HAP-1 (cell line): ENCODE data around the gene FSIP1.

ENCODE experiments used
- DNase-seq, 2 experiments: peaks; one replicate each; pipeline ENCODE4 v3.0.0-alpha.2; 2016 to 2020; ENCODE audit warnings: low spot score in 2 of 2
- H3K27me3 ChIP-seq: fragments of 250-450 bp; sonication (Bioruptor Pico); 2 replicates; pipeline ENCODE4 v1.5.1; 2020; ENCODE audit warnings: low read depth, mild to moderate bottlenecking, moderate library complexity
- H3K36me3 ChIP-seq: fragments of 250-450 bp; sonication (Bioruptor Pico); replicated peaks from 2 replicates; pipeline ENCODE4 v1.5.1; 2020; ENCODE audit warnings: mild to moderate bottlenecking
- H3K4me1 ChIP-seq: fragments of 250-450 bp; sonication (Bioruptor Pico); 2 replicates; pipeline ENCODE4 v1.5.1; 2020; ENCODE audit warnings: mild to moderate bottlenecking
- H3K4me3 ChIP-seq: fragments of 250-450 bp; sonication (Bioruptor Pico); 2 replicates; pipeline ENCODE4 v1.5.1; 2020; ENCODE audit warnings: mild to moderate bottlenecking, moderate library complexity
- H3K9me3 ChIP-seq: fragments of 250-450 bp; sonication (Bioruptor Pico); 2 replicates; pipeline ENCODE4 v1.5.1; 2020; ENCODE audit warnings: mild to moderate bottlenecking, moderate library complexity
- in situ Hi-C: fragments of 300-500 bp; cut with MboI; formaldehyde crosslinking; loops from 3 replicates; pipeline ENCODE4 v1.14.3; 2020; ENCODE audit warnings: low sequenced_read_pairs, inconsistent platforms, mixed read lengths

FSIP1 gene

GRCh38 chr15:39609166-39609916 is 173.3 kb downstream of the FSIP1 start:
- DNase-seq = no peak
- Histone ChIP-seq H3K36me3 (no peaks in the 10 kb centered on the region), H3K9me3 (no peaks in the 10 kb centered on the region), H3K4me3 (no peak overlapping the region), H3K27me3 (no peaks in the 10 kb centered on the region), H3K4me1 (no peaks in the 10 kb centered on the region)
- in situ Hi-C loops = no loop called here

GRCh38 chr15:39608185-39609139 is 174.2 kb downstream of the FSIP1 start:
- in situ Hi-C loops = no loop called here
- no peak overlapping the region for H3K4me3 ChIP-seq
- no peaks in the 10 kb centered on the region for H3K27me3 ChIP-seq
- H3K36me3 ChIP-seq = no peaks in the 10 kb centered on the region
- DNase-seq = no peak
- H3K4me1 ChIP-seq = no peaks in the 10 kb centered on the region
- H3K9me3 ChIP-seq = no peaks in the 10 kb centered on the region

DNA sequence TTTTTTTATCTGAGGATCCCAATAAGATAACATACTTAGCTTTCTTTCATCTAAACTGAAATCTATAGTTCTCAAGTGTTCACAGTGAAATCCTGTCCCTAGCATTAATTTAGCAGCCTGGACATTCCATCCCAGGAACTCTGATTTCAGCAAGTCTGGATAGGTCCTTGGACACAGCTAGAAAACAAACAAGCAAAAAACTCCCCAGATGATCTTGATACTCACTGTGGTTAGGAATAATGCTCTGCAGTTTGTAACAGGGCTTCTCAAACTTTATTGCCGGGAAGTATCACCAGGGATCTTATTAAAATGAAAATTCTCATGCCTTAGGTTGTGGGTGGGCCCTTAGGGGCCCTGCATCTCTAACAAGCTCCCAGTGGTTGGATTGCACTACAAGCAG is 177.5 kb downstream of the FSIP1 start:
- Histone ChIP-seq H3K4me1 (no peaks in the 10 kb centered on the region), H3K4me3 (no peak overlapping the region), H3K36me3 (no peaks in the 10 kb centered on the region), H3K9me3 (no peaks in the 10 kb centered on the region), H3K27me3 (no peaks in the 10 kb centered on the region)
- DNase-seq = no peak
- in situ Hi-C loops = no loop called here

DNA sequence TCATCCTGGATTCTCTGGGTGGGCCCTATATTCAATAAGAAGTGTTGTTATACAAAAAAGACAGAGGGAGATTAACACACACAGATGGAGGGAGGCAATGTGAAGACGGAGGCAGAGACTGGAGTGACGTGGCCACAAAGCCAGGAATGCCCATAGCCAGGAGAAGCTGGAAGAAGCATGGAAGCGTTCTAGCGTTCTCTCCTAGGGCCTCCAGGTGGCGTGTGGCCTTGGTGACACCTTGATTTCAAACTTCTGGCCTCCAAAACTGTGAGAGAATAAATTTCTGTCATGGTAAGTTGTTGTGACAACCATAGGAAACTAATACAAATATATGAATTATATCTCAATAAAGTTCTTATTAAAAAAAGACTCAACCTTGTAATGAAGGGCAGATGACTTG is 180.5 kb downstream of the FSIP1 start:
- Histone ChIP-seq H3K4me3 (no peak overlapping the region), H3K36me3 (no peaks in the 10 kb centered on the region), H3K27me3 (no peaks in the 10 kb centered on the region), H3K9me3 (no peaks in the 10 kb centered on the region), H3K4me1 (peaks cover 4% of the 10 kb centered on the region)
- no peak for DNase-seq
- in situ Hi-C loops = no loop called here

GRCh38 chr15:39599871-39600270 is 182.8 kb downstream of the FSIP1 start:
- no peak for DNase-seq
- no peaks in the 10 kb centered on the region for H3K9me3 ChIP-seq
- peaks cover 3% of the 10 kb centered on the region; the same call in 1 of the 2 replicates for H3K36me3 ChIP-seq
- peaks cover 12% of the 10 kb centered on the region for H3K4me1 ChIP-seq
- in situ Hi-C loops = loop anchor here (25.0 kb wide), 1 partner anchor 438 kb away; no protein-coding TSS in a partner anchor
- no peaks in the 10 kb centered on the region for H3K27me3 ChIP-seq
- H3K4me3 ChIP-seq = no peak overlapping the region

DNA sequence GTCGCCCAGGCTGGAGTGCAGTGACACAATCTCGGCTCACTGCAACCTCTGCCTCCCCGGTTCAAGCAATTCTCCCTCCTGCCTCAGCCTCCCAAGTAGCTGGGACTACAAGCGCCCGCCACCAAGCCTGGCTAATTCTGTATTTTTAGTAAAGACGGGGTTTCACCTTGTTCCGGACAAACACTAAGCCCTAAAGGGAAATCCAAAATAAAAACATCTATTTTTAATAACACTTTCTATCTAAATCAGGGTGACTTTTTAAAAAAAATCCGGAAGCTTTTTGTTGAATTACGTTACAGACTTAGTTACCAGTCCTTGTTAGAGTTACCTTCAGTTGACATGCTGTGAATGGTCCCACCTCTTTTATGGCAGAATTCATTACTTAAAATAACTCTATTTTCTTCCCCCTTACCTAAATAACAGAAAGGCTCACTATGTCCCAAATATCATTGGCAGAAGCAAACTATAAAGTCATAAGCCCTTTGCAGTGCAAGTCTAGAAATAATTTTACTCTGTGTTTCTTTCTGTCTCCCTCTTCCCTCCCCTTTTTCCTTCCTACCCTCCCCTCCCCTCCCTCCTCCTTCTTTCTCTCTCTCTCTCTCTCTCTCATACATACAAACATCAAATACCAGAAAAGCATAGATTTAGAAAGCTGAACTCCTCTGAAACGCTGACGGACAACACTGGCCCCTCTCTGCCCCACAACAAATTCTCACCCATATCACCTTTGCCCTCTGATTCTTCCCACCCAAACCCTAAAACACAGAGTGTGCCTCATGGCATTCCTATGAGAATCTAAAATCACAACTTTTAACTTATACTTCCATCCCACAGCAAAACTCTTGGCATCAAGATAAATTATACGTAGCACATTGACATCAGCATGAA is 183.4 kb downstream of the FSIP1 start:
- Histone ChIP-seq H3K9me3 (no peaks in the 10 kb centered on the region), H3K4me3 (no peak overlapping the region), H3K27me3 (no peaks in the 10 kb centered on the region), H3K4me1 (peaks cover 12% of the 10 kb centered on the region), H3K36me3 (peaks cover 10% of the 10 kb centered on the region; the same call in 1 of the 2 replicates)
- in situ Hi-C loops = loop anchor here (25.0 kb wide), 1 partner anchor 437 kb away; no protein-coding TSS in a partner anchor
- DNase-seq = no peak

- in situ Hi-C loops = loop anchor here (25.0 kb wide), 1 partner anchor 436 kb away; no protein-coding TSS in a partner anchor
- no peak for DNase-seq
Observed at GRCh38 chr15:39598186-39598850, 184.3 kb downstream of the FSIP1 start.

GRCh38 chr15:39597751-39598185 is 184.9 kb downstream of the FSIP1 start:
- H3K4me3 ChIP-seq = no peak overlapping the region
- H3K9me3 ChIP-seq = no peaks in the 10 kb centered on the region
- H3K4me1 ChIP-seq = peaks cover 12% of the 10 kb centered on the region
- DNase-seq = no peak
- H3K36me3 ChIP-seq = peaks cover 13% of the 10 kb centered on the region; the same call in 1 of the 2 replicates
- in situ Hi-C loops = loop anchor here (25.0 kb wide), 1 partner anchor 435 kb away; no protein-coding TSS in a partner anchor
- no peaks in the 10 kb centered on the region for H3K27me3 ChIP-seq

More at GRCh38 chr15:39598186-39598850, 184.3 kb downstream of the FSIP1 start:
- Histone ChIP-seq H3K27me3 (no peaks in the 10 kb centered on the region), H3K4me3 (no peak overlapping the region), H3K36me3 (peaks cover 11% of the 10 kb centered on the region; the same call in 1 of the 2 replicates), H3K4me1 (peaks cover 12% of the 10 kb centered on the region), H3K9me3 (no peaks in the 10 kb centered on the region)

GRCh38 chr15:39597336-39597735 is 185.3 kb downstream of the FSIP1 start:
- H3K4me1 ChIP-seq = peaks cover 12% of the 10 kb centered on the region
- H3K9me3 ChIP-seq = no peaks in the 10 kb centered on the region
- no peak overlapping the region for H3K4me3 ChIP-seq
- H3K36me3 ChIP-seq = peaks cover 15% of the 10 kb centered on the region; the same call in 1 of the 2 replicates
- no peak for DNase-seq
- no peaks in the 10 kb centered on the region for H3K27me3 ChIP-seq
- in situ Hi-C loops = loop anchor here (25.0 kb wide), 1 partner anchor 435 kb away; no protein-coding TSS in a partner anchor

- in situ Hi-C loops = loop anchor here (25.0 kb wide), 1 partner anchor 434 kb away; no protein-coding TSS in a partner anchor
- no peaks in the 10 kb centered on the region for H3K27me3 ChIP-seq
- no peaks in the 10 kb centered on the region for H3K9me3 ChIP-seq
- H3K36me3 ChIP-seq = peaks cover 20% of the 10 kb centered on the region
- peaks cover 12% of the 10 kb centered on the region for H3K4me1 ChIP-seq
- no peak overlapping the region for H3K4me3 ChIP-seq
- peak in 1 of 2 experiments; percentile 28 for DNase-seq
Observed at GRCh38 chr15:39596358-39597051, 186.1 kb downstream of the FSIP1 start.

- Histone ChIP-seq H3K36me3 (peaks cover 29% of the 10 kb centered on the region), H3K4me3 (no peak overlapping the region), H3K27me3 (no peaks in the 10 kb centered on the region), H3K9me3 (no peaks in the 10 kb centered on the region), H3K4me1 (peaks cover 12% of the 10 kb centered on the region)
- no peak for DNase-seq
- in situ Hi-C loops = loop anchor here (25.0 kb wide), 1 partner anchor 433 kb away; no protein-coding TSS in a partner anchor
Observed at GRCh38 chr15:39595338-39596221, 187.1 kb downstream of the FSIP1 start.
